Measurements from ENCODE around the gene CCDC120. TPM values are rescaled to one million over a fixed set of nuclear protein-coding genes. Genes with fewer than 3 reads are reported as not detected.
A peak's percentile ranks its signal among the peaks of the same experiment; 100 is the strongest.

CCDC120 gene
- polyA plus RNA-seq, 1 experiment, result 0.83 TPM

GRCh38 chrX:49054073-49054762 is 4.6 kb upstream of the CCDC120 start:
- DNase-seq (ENCODE audit: low read depth, low spot score), result no peak
- Histone ChIP-seq H3K4me3 (ENCODE audit: low read depth, low read length) (peak overlapping the region; percentile 59), H3K27ac (ENCODE audit: low read depth, low read length) (no peak overlapping the region), H3K9me3 (ENCODE audit: control insufficient read depth, insufficient read depth, low read length) (no peaks in the 10 kb centered on the region), H3K27me3 (ENCODE audit: control insufficient read depth, insufficient read depth, low read length) (no peaks in the 10 kb centered on the region)
- no peak for TF ChIP-seq CTCF (IDR thresholded peaks at IDR 0.05; ENCODE audit: low read depth, low read length)
- ChIA-PET POLR2A (no interaction called here), CTCF (no interaction called here)

- POLR2A ChIA-PET, result no interaction called here
- Histone ChIP-seq H3K9me3 (ENCODE audit: control insufficient read depth, insufficient read depth, low read length) (no peaks in the 10 kb centered on the region), H3K27ac (ENCODE audit: low read depth, low read length) (no peak overlapping the region), H3K4me3 (ENCODE audit: low read depth, low read length) (no peak overlapping the region), H3K27me3 (ENCODE audit: control insufficient read depth, insufficient read depth, low read length) (no peaks in the 10 kb centered on the region)
- TF ChIP-seq CTCF (IDR thresholded peaks at IDR 0.05; ENCODE audit: low read depth, low read length), result no peak
- CTCF ChIA-PET, result no interaction called here
- no peak for DNase-seq (ENCODE audit: low read depth, low spot score)
Observed at GRCh38 chrX:49059201-49059600, 402 bp downstream of the CCDC120 start.

GRCh38 chrX:49059681-49060085 is 884 bp downstream of the CCDC120 start:
- ChIA-PET POLR2A (no interaction called here), CTCF (no interaction called here)
- Histone ChIP-seq H3K4me3 (ENCODE audit: low read depth, low read length) (no peak overlapping the region), H3K27me3 (ENCODE audit: control insufficient read depth, insufficient read depth, low read length) (no peaks in the 10 kb centered on the region), H3K27ac (ENCODE audit: low read depth, low read length) (no peak overlapping the region), H3K9me3 (ENCODE audit: control insufficient read depth, insufficient read depth, low read length) (no peaks in the 10 kb centered on the region)
- TF ChIP-seq CTCF (IDR thresholded peaks at IDR 0.05; ENCODE audit: low read depth, low read length), result no peak
- DNase-seq (ENCODE audit: low read depth, low spot score), result no peak

- CTCF ChIA-PET, result no interaction called here
- Histone ChIP-seq H3K27ac (ENCODE audit: low read depth, low read length) (no peak overlapping the region), H3K9me3 (ENCODE audit: control insufficient read depth, insufficient read depth, low read length) (no peaks in the 10 kb centered on the region), H3K4me3 (ENCODE audit: low read depth, low read length) (no peak overlapping the region), H3K27me3 (ENCODE audit: control insufficient read depth, insufficient read depth, low read length) (no peaks in the 10 kb centered on the region)
- DNase-seq (ENCODE audit: low read depth, low spot score), result no peak
- POLR2A ChIA-PET, result no interaction called here
- TF ChIP-seq CTCF (IDR thresholded peaks at IDR 0.05; ENCODE audit: low read depth, low read length), result no peak
Observed at GRCh38 chrX:49060914-49061313, 2.1 kb downstream of the CCDC120 start.

- Histone ChIP-seq H3K27ac (ENCODE audit: low read depth, low read length) (no peak overlapping the region), H3K4me3 (ENCODE audit: low read depth, low read length) (no peak overlapping the region), H3K9me3 (ENCODE audit: control insufficient read depth, insufficient read depth, low read length) (no peaks in the 10 kb centered on the region), H3K27me3 (ENCODE audit: control insufficient read depth, insufficient read depth, low read length) (no peaks in the 10 kb centered on the region)
- ChIA-PET POLR2A (no interaction called here), CTCF (no interaction called here)
- no peak for DNase-seq (ENCODE audit: low read depth, low spot score)
- no peak for TF ChIP-seq CTCF (IDR thresholded peaks at IDR 0.05; ENCODE audit: low read depth, low read length)
Observed at GRCh38 chrX:49061490-49061889, 2.7 kb downstream of the CCDC120 start.
